NCI-H345 treated with DMSO at 0.1 percent for 48 hours (cell line): ENCODE results near the gene KRT7.

ENCODE experiments used
- DNase-seq: peaks from one replicate; lab custom pipeline; 2025; ENCODE audit not compliant: unreplicated experiment; lab: John Stamatoyannopoulos, UW

KRT7 gene

DNA sequence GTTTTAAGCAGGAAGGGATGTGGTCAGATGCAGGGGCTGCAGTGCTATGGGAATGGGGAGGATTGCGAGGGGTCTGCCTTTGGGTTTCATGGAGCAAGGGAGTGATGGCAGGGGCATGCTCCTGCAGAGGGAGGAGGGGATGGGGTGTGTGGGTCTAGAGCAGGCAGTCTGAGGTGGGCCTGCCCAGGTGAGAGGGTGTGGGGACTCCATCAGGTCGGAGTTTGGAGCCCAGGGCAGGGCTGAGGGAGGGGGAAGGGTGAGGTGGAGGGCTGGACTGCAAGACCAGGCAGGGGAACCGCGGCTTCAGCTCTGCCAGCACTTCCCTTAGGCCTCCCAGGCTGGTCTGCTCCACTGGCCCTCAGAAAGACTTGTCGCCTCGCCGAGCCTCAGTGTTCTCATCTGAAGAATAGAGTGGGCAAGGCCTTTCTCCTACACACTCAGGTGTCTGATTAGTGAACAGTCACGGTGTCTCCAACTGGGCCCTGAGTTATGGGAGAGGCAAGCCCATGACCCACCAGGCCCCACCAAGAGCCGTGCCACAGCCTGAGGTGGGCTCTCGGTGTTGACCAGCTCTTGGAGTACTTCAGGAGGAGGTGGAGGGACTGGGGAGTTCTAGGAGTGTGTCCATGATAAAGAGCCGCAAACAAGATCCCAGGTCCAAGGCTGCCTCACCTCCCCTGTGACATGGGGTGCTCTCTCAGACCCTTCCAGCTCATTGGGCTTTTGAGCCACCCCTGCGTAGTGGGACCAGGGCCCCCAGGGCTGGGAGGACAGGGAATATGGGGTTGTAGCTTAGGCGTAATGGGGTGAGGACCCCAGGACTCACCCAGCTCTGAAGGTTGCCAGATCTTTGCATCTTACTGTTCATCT is 21.1 kb upstream of the KRT7 start:
- DNase-seq = no peak

DNA sequence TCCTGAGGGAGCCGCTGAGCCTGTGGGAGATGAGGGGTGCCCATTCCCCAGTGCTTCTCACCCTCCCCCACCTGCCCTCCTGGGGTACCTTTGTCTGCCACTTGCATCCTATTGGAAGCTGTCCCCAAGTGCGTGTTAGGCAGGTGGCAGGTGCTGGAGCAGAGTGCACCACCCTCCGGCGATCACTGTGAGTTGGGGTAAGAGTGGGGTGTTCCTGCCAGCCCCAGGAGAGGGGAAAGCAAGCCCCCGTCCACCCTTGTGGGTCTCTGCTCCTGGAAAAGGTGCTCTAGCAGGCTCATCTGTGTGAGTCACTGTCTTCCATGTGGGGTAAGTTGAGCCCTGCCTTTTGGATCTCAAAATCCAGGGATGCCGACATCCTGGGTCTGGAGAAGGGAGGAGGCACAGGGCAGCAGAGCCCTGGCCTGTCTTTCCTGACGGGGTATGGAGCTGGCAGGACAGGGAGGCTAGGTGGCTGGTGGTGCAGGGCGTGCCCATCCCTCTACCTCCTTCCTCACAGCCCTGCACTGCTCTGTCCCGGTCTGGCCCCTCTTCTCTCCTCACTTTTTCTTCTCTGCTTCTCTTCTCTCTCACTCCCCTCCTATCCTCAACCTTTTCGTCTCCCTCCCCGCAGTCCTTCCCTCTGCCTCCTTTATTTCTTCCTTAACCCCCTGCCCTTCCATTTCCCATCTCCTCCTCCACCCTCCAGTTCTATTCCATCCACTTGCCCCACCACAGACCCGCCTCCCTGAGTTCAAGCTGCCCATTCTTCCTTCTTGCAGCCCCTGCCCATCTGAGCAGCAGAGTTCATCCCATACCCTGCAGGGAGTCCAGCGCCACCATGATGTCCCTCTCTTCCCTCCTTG is 20.1 kb upstream of the KRT7 start:
- peak; percentile 34 for DNase-seq

DNA sequence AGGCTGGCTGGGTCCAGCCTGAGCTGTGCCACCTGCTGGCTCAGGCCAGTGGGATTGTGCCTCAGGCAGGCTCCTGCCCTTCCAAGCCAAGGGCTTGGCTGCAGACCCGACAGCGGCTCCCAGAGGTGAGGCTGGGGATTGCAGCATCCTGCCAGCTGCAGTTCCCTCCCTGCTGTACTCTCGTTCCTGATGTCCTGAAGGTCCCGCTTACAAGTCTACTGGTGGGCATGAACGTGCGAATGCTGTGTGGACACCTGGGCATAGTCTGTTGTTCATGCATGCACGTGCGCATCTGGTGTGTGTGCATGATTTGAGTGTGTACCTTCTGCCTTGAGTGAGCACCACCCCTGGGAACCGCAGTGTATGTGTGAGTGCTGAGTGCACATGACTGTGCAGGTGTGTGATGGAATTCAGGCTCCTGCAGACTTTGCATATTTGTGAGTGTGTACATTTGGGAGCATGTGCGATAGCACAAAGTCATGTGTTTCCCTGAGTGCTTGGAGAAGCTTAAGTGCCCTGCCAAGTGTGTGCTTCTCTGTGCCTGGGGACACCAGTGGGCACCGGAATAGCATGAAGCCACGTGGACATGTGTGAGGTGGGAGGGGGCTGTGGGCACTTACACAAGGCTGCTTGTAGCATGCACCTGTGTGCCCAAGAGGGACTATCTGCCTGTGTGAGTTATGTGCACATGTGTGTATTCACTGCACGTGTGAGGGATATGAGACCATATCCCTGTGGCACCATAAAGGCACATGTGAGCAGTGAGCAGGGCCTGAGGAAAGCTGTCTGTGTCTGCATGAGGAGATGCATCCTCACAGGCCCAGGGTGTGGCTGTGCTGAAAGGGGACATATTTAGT is 19.3 kb upstream of the KRT7 start:
- peak; percentile 49 for DNase-seq

DNA sequence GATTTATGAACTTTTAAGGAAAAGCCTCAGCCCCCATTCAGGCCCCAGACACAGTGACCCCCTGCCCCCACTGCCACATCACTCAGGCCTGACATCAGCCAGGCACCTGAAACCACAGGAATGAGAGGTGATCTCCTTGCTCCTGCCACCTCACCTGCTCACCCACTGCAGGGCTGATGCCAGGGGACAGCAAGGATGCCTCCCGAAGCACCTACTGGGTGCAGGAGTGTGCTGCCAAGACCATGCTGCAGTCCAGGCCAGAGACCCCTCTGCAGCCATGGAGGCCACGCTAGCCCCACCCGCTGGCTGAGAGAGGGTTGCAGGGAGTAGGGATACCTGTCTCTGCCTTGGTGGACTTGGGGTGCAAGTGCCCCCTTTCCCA is 18.6 kb upstream of the KRT7 start:
- no peak for DNase-seq

DNA sequence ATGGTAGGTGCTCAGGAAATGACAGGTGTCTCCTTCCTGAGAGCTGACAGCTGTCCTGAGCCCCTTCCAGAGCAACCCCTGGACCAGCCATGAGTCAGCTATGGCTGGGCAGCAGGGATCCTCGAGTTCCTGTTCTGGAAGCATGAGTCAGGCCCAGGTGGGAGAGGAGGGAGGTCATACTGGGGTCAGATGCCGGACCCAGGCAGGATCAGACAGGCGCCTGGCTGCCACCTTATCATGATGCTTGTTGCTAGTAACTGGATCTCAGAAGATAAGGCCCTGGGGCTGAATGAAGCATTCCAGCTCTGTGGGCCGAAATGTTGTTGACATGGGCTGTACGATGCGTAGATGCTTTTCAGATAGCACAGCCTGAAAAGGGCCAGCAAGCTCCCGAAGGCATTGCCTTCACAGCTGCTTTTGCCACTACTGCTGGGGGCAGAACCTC is 17.4 kb upstream of the KRT7 start:
- no peak for DNase-seq

DNA sequence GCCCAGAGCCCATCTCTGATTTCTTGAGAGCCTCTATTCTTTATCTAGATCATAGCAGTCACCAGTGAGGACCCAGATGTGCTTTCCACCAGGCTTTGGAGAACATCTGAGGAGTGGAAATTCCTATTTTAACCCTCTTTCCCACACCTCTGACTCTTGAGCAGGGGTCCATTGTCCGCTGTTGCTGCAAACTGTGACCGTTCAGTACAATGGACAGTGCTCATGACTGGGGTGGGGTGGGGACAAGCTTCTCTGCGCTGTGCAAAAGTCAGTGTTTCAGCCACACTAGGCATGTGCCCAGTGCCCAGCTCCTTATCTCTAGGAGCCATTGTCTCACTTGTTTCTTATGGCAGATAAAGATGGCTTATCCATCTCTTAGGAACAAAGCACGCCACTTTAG is 16.9 kb upstream of the KRT7 start:
- no peak for DNase-seq

DNA sequence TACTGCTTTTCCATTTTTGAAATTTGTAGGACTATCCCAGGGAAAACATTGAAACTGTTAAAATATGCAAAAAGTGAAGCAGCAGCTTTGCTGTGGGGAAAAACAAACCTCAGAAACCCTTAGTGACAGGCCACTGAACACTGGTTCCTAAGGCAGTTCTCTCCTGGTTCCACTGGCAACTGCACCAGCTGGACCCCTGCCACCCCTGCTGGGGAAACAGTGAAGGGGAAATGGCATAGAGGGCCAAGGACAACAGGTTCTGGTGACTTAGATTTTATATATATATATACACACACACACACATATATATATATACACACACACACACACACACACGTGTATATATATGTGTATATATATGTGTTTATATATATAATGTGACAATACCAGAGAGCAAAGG is 16.2 kb upstream of the KRT7 start:
- DNase-seq = no peak

DNA sequence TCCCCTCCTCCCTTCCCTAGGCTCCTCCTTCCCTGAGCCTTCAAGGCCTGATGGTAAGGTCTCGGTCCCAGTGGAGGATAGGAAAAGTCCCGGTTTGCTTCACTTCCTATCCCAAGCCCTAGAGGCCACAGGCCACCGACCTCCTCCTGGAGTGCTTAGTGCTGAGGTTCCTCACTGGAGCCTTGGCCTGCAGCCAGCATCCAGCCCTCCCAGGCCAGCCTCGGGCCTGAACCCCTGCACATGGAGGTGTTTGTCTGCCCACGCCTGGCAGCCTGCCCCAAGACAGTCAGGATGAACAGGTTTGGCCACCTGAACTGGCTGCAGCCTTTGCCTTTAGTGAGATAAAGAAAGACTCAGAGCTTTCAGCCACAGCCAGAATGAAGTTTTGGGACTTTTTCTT is 15.8 kb upstream of the KRT7 start:
- no peak for DNase-seq

DNA sequence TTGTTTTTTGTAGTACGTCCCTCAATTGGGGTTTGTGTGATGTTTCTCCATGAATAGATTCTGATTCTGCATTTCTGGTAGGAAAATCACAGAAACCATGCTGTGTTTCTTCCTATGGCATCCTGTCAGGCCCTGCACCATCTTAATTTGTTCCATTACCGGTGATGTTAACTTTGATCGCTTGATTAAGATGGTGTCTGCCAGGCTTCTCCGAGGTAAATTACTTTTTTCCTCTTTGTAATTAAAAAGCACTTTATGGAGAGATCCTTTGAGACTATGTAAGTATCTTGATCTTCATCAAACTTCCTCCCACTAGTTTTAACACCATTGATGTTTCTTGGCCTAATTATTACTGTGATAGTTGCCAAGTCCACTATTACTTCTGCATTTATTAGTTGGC is 15.0 kb upstream of the KRT7 start:
- DNase-seq = no peak

DNA sequence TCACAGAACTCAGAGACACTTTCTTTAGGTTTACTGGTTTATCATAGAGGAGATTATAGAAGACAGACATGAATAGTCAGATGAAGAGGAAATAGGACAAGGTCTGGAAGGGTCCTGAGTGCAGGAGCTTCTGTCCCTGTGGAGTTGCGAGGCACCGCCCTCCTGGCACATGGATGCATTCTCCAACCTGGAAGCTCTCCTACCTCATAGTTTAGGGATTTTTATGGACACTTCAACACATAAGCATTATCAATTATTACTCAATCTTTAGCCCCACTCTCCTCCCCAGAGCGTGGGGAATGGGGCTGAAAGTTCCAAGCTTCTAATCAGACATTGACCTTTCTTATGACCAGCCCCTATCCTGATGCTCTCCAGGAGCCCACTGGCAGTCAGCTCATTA is 12.6 kb upstream of the KRT7 start:
- DNase-seq = no peak

DNA sequence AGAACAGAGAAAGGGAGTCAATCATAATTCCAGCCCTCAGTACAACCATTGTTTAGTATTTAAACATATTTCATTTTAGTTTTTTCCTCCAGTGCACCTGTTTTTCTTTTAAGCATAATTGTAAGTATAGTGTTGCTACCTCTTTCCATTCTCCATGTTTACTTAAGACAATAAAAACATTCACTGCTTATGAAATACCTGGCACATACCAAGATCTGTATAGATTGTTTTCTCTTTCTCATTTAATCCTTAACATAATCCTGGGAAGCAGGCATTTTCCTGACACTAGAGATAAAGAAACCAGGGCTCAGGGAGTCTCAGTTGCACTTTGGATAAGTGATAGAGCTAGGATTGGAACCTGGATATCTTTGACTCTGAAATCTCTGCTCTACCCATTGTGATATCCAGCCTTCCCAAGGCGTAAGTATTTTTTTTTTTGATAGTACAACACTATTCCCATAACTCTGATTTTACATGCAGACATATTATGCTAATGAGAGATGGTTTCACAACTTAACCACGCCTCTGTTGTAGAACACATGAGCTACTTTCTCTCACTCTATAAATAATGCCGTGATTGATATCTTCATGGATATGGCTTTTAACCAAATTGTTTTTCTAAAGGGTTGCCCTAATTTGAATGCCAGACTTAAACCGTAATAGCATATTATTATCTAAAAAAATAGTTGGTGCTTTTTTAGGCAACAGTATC is 11.8 kb upstream of the KRT7 start:
- no peak for DNase-seq

DNA sequence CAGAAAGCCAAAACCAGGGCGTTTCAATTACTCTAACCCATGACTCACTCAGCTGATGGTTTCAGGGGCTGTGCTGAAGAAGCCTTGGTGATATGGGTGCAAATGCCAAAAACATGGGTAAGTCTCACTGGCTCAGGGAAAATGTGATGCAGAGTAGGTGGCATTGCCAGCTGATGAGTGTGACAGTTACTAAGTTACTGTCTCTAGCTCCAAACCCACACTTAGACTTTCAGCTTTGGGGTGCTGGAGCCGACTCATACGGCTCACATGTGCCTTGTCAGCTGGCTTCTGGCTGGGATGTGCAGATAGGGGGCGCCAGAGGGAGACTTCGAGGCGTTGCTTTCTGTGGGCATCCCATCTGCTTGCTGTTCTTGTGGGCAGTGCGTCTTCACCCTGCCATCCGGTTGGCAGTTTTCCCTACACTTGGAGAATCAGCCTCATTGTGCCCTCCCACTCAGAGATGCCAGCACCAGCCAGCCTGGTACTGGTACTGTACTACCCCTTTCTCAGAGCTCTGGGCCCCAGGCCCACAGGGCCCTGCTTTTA is 11.1 kb upstream of the KRT7 start:
- no peak for DNase-seq

DNA sequence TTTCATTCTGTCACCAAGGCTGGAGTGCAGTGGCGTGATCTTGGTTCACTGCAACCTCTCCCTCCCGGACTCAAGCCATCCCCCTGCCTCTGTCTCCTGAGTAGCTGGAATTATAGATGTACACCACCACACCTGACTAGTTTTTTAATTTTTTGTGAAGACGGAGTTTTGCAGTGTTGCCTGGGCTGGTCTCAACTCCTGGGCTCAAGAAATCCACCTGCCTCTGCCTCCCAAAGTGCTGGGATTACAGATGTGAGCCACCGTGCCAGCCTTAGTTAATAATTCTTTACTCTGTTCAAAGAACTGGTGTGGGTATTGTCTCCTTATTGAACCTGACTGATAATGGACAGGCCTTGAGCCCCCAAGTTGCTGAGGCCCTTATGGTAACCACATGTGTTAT is 10.4 kb upstream of the KRT7 start:
- DNase-seq = no peak

DNA sequence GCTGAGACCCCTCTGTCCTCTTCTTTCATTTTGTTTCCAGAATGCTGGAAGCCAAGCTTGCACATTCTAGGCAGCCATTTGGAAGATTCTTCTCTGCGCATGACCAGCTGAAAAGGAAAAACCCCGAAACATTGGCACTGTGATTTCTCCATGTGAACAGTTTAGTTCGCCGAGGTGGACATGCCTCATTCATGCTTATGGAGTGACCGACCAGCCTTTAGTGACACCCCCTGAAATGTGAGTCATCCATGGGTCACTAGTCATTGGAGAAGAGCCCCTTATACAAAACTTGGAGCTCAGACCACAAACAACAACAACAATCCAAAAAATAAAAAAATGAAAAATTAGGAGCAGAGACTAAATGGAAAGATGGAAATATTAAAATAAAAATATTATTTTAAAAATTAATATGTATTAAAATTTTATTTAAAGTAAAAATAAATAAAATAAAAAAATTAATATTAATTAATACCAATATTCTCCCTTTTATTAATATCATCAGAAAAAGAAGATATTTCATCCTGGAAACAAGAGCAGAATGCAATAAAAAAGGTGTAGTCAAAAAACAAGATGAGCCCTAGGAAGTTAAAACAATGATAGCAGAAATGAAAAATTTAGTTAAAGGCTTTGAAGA is 9.5 kb upstream of the KRT7 start:
- no peak for DNase-seq

DNA sequence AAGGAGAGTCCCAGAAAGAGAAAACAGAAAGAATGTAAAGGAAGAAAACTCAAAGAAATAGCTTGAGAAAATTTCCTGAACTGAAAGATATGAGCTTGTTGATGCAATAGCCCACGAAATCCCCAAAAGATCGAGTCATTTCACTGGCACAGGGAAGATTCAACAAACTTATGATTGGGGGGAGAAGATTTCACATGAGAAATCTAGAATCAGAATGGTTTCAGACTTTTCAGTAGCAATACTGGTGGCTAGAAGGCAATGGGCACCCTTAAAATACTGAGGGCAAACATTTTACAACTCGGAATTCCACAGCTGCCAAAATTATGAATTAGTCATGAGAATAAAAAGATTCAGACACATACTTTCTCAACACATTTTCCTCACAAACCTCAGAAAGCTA is 8.9 kb upstream of the KRT7 start:
- no peak for DNase-seq

DNA sequence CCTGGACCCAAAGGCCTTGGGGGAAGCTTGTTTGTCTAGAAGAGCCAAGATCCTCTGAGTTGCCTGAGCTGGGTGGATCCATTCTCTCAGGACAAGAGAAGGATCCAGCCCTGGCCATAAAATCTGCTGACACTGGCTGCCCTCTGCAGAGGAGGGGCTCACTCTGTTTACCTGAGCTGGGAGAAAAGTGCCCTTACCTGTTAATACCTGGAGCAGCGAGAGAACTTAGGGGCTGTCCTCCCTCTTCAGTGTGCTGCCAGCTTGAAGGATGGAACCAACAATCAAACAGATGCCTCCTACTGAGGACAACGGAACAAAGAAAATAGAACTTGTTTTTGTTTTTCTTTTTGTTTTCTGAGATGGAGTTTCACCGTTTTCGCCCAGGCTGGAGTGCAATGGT is 7.3 kb upstream of the KRT7 start:
- DNase-seq = no peak

DNA sequence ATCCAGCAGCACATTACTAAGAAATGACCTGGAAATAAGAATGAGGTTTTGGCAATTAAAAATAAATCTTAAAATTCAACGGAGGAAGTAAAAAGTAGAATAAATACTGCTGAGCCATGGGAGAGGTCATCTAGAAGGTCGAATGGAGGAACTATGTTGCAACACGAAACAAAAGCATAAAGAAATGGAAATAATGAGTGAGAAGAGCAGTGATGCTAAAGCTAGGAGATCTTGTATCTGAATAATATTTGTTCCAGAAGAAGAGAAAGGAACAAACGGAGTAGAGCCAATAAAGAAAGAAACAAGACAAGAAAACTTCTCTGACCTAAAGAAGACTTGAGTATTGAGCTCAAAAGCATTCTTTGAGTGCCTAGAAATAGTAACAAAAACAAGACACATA is 6.6 kb upstream of the KRT7 start:
- DNase-seq = no peak

DNA sequence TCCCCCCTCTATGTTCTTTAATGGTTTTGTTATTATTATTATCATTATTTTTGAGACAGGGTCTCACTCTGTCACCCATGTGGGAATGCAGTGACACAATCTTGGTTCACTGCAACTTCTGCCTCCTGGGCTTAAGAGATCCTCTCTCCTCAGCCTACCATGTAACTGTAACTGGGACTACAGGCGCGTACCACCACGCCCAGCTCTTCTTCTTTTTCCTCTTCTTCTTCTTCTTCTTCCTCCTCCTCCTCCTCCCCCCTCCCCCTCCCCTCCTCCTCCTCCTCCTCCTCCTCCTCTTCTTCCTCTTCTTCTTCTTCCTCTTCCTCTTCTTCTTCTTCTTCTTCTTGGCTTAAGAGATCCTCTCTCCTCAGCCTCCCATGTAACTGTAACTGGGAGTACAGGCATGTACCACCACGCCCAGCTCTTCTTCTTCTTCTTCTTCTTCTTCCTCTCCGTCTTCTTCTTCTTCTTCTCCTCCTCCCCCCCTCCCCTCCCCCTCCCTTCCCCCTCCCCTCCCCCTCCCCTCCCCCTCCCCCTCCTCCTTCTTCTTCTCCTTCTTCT is 5.4 kb upstream of the KRT7 start:
- no peak for DNase-seq

DNA sequence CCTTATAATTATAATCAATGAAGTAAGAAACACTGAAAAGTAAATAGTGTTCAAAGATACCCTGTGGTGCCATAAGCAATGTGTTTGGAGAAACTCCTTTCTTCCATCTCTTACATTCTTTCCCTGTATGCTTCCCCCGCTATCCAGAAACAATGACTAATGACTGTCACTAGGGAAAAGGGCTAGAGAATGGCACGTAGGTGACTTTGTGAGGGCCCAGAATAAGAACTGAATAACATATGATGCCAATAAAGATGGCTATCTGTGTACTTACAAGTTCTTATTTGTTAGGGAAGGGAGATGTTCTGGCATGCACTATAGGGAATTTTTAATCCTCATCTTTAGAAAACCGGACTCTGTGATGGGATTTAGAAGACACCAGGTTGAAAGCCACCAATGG is 4.7 kb upstream of the KRT7 start:
- DNase-seq = no peak

DNA sequence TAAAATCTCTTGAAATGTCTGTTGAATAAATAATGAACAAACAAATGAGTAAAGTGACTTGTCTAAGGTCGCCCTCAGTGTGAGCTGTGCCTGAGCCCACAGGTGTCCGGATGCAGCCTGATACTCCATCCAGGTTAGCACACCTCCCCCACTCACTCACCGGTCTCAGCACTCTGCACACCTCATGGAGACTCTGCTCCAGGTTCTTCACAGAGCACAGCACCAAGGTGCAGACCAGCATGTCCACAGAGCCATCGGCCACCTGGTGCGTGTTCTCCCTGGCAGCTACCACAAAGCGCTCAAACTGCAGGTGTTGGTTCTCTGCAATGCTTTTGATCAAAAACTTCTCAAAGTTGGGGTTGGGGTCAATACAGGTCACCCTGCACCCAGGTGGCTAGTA is 4.1 kb upstream of the KRT7 start:
- no peak for DNase-seq
